HG02938 (cell line): Measurements from ENCODE around the gene ARFGAP1.

Experiments used
- ATAC-seq: cut with Tn5 transposase; IDR thresholded peaks from one replicate; pipeline ENCODE4 v1.9.1; 2021; ENCODE audit warnings: mild to moderate bottlenecking, moderate library complexity; ENCODE audit not compliant: unreplicated experiment

Gene ARFGAP1

DNA sequence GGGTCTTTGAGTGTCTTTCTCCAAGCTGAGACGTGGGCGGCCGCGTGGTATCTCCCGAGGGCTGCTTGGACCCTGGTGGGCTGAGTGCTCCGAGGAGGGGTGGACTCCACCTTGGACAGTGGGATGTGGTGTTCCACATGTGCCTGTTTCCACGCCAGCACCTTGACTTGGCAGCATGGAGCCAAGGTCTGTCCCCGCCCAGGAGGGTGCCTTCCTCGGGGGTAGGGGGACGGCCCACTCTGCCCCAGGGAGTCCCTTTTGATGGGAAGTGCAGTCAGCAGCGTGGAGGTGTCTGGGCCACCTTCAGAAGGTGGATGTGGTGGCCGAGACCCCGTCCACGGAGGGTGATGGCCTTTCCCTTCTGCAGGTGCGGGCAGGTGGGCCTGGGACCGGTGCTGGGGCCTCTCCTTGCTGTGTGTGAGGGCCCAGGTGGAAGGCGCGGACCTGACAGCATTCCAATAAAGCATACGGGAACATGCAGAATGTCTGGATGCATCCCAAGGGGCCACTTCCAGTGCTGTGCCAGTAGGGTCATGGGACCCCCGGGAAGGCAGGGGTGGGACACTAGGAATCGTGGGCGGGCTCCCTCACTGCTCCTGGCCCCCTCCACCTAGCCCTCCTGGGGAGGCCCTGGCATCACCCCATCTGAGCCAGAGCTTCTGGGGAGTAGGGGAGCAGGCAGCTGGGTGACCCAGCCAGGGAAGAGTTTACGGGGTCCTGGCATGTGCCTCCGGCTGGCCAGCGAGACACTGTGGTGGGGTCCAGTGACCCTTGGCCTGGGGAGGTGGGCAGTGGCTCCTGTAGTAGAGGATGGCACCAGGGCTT, 16.9 kb downstream of the ARFGAP1 start:
- ATAC-seq, result no peak

DNA sequence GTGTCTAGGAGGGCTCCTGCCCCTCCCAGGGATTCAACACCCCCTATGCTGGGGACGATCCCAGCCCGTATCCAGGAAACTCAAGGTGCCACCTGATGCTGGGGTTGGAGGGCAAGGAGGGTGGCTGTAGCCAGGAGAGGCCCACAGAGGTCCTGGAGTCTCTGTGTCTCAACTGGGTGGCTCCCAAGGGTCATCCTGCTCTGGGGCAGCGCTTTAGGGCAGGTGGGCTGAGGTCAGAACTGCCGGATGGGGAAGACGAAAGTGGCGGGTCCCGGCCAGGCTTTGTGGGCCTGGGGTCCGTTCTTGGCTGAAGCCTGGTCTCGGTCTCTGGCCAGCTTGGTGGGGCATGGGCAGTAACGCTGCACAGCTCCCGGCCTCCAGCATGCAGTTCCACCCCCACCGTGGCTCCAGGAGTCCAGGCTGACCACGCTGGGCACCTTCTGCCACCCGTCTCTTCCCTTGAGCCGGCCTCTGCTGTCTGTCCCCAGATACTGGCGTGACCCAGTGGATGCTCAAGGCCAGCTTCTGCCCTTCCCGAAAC, 17.6 kb downstream of the ARFGAP1 start:
- no peak for ATAC-seq

DNA sequence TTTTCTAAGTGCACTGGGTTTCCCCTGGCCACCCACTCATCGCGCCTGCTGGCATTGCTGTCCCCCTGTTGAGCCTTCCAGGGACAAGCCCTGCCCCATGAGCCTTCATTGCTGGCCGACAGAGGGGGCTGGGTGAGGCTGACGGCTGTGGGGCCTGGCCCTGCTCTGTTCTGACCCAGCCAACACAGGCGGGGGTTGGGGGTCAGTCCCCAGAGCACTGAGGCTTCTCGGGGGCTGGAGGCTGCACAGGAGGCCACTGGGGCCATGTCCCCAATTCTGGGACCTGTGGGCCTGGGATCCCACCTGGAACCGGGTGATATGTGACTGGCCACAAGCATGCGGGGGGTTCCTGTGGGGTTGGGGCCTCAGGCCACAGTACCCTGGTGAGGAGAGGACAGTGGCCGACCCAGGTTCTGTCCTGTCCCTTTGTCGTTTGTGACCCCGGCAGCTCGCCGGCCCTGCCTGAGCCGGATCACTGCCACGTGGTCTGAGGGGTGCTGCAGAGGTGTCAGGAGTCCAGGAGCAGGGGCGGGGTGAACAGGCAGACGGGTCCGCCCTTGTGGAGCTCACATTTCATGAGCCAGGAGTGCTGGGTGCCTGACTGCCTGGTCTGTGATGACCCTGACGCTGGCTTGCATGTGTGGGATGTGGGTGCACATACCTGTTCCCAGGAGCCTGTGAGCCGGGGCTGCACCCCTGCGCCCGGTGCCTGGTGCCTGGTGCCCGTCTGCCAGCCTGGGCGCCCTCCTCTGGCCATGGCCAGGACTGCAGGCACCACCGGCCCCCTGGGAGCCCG, 18.3 kb downstream of the ARFGAP1 start:
- no peak for ATAC-seq

DNA sequence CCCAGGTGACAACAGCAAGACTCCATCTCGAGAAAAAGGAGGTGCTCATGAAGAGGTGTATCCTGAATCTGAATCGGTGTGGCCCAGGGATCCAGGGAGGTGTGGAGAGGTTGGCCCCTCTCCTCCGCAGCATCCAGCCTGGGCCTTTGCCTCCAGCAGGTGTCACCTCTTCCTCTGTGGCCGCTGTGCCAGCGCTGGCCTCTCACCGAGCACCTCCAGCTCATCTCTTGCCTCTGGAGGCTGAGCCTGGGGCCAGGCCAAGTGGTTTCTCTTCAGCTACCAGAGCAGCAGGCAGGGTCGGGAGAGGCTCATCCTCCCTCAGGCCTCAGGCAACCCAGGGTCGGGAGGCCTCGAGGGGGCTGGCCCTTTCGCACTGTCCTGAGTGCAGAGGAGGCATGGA, 19.2 kb downstream of the ARFGAP1 start:
- no peak for ATAC-seq

DNA sequence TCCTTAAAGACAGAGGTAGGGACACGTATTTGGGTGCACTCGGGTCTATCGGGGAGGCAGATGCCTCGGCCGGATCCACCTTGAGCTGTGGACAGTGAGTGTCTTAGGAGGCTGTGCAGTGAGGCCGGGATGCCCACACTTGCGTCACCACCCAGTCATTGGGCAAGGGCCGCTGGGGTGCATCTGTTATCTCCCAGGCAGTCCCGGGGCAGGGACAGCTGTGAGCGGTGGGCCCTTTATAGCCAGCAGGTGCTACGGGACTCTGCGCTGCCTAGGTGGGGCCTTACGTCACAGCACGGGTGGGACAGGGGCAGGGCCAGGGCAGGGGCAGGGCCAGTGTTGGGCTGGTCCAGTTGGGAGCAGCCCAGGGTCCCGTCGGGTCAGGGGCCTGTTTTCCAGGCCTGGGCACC, 19.7 kb downstream of the ARFGAP1 start:
- no peak for ATAC-seq

DNA sequence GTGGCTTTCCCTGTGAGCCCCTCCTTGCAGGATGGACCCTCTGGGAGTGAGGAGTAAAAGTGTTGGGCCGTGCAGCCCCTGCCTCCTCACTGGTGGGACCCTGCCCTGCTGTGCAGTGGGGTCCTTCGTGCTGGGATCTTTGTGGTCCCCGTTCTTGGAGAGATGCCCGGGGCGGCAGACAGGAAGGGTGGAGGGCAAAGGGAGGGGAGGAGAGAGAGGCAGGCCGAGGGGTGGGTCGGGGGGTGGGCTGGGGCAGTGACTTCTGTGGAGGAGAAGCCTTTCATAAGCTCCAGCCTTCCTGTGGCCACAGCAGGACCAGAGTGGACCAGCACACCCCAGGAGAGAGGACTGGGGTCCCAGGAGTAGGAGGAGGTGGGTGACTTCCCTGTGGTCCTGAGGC, 20.3 kb downstream of the ARFGAP1 start, which contains the start of gene COL20A1:
COL20A1 (plus strand) TSS at position 283 of the 400 bp plus-strand sequence. CDS start 1,922 bp downstream, outside the sequence.
- no peak for ATAC-seq

DNA sequence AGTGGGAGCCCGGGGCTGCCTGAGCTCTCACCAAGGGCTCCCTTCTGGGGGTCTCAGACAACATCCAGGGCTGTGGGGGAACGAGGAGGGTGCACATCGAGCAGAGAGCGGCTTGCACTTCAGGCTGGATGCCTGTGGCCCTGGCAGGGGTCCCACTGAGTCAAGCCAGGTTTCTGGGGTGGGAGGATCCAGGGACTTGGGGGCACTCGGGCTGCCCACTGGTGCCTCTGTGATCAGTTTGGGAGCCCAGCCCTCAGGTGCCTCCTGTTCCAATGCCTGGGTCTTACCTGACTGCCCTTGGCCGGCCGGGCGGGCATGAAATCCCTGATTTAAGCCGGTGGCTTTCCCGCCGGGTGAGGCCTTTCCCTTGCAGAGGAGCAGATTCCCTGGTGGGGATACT, 20.8 kb downstream of the ARFGAP1 start:
- ATAC-seq, result no peak

DNA sequence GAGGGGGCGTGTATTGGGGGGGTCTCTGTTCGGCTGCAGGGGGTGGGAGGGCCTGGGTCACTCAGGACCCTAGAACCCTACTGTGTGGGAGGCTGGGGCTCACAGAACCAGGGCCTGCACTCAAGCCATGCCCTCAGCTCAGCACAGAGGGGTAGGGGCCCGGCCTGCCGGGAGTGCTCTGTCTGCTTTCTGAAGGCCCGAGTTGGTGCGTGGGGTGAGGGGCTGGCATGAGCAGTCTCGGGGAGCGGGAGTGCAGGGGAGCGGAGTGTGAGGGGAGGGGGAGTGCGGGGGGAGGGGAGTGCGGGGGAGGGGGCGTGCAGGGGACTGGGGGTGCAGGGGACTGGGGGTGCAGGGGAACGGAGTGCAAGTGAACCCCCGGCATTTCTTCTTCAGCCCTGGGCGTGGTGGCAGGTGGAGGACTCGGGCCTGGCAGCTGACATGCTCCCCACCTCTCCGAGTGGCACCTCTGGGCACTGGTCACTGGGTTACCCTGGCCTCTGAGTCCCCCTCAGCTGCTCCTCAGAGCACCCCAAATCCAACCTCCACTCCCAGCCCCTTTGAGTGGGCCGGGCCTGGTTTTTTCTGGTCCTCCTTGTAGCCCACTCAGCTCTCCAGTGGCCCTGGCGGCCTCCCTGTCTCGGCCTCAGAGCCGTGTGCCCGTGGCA, 21.4 kb downstream of the ARFGAP1 start:
- no peak for ATAC-seq

DNA sequence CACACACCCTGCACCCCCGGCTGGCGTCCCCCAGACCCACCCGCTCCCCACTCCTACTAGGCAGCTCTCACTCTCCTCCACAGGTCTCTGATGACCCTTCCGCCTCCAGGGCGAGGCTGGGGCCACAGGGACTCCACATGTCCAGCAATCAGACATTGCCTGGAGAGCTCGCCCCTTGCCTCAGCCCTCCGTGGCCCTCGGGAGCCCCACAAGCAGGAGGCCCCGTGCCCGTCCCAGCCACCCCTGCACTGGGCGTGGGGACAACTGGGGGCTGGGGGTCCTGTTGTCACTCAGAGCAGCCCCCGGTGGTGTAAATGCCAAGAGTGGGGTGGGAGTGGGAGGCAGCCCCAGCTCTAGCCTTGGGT, 21.9 kb downstream of the ARFGAP1 start:
- no peak for ATAC-seq

DNA sequence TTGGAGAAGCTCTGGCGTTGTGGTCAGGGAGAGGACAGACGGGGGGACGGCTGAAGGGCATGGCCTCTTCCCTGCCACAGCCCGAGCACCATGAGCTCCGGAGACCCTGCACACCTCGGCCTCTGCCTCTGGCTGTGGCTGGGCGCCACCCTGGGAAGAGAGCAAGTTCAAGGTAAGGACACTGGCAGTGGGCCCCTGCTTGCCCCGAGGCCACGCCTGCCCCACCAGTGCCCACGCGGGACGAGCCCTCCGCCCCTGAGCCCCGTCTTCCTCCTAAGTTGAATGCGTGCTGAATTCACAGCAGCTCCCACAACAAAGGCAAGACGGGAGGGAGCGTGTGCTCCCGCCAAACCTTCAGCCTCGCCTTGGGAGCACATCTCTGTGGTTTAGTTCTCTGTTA, 22.4 kb downstream of the ARFGAP1 start:
- no peak for ATAC-seq

DNA sequence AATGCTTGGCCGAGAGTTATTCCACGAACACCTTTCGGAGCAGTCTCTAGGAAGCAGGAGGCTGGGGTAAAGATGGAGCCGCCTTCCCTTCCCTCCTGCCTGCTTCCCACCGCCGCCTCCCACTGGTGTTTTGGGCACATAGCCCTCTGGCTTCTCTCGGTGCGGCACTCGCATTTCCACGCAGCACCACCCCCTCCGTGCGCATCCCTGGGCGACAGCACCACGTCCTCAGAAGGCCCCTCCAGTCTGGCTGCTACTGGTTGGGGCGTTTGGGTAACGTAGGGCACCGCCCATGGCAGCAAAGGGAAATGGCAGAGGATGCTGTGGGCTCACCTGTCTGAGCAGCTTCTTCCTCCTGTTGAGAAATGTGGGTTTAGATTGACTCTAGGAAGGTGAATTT, 22.8 kb downstream of the ARFGAP1 start:
- ATAC-seq, result no peak

DNA sequence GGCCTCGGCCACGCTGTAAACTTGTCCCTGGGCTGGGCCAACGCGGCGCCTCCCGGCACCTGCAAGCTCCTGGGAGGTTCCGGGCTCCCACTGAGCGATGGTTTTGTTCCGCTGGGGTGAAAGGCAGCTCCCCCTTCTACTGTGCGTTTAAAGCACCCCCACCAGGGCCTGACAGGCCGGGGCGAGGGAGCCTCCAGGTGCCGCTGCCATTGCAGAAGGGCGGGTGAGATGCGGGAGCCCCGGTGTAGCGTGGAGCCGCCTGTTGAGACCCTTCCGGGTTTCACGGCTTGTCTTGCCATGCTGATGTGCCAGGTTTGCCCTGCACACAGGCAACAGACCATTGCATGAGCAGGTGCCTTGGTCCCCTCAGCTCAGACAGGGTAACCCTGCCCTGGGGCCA, 23.2 kb downstream of the ARFGAP1 start:
- no peak for ATAC-seq

DNA sequence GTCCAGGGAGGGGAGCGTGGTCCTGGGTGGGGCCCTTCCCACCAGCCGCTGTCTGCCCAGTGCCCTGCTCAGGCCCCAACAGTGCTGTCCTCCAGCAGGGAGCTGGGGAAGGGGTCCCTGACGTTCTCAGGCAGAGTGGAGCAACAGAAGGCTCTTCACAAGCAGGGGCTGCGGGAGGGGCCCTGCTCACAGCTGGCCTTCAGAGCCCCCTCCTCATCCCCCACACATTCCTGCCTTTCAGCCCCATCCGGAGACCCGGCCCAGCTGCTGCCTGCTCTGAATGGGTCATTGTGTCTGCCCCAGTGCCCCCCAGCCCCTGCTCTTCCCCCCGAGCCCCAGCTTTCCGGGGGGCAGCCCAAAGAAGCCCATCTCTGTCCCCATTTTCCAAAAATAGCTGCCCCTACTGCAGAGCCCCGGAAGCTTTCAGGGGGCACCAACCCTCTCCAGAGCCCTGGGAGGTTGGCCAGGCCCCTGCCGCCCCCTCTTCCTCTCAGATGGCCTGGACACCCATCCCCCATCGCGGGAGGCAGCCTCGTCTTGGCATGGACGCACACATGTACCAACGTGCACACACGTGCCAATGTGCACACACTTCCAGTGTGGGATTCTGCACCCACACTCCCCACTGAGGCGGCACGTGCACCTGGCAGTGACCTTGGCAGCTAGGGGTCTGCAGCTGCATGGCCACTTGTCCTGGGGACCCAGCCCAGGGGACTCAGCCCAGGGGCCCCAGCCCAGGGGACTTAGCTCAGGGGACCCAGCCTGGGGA, 24.1 kb downstream of the ARFGAP1 start:
- no peak for ATAC-seq

DNA sequence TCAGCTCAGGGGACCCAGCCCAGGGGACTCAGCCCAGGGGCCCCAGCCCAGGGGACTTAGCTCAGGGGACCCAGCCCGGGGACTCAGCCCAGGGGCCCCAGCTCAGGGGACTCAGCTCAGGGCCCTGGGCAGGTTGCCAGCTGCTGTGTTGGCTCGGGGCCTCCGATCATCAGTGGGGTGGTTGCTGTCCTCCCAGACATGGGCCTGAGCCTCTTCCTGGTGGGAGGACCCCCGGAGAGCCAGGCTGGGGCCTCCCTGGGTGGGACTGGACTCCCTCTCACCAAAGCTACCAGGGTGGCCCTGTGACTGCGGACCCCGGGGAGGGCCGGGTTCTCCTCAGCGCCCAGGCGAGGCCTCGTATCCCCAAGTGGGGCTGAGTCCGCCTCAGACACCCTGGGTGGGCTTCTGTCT, 24.8 kb downstream of the ARFGAP1 start:
- no peak for ATAC-seq

DNA sequence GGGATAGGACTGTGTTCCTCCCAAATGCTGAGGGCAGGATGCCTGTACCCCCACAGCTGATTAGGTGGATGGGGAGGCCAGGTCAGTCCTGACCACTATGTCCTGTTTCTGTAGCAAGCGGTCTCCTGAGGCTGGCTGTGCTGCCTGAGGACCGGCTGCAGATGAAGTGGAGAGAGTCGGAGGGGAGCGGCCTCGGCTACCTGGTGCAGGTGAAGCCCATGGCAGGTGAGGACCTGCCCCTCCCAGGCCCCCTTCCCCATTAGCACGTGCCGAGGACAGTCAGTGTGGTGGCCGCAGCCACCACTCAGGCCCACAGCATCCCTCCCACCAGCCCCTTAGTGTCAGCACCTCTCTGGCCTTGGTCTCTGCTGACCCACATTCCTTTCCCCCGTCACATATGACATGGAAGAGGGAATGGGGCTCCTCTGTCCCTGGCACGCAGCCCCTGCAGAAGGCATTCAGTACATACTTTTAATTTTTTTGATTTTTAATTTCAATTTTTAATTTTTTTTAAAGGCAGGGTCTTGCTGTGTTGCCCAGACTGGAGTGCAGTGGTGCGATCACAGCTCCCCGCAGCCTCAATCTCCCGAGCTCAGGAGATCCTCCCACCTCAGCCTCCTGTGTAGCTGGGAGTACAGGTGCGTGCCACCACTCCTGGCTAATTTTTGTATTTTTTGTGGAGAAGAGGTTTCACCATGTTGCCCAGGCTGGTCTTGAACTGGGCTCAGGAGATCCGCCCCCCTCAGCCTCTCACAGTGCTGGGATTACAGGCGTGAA, 25.4 kb downstream of the ARFGAP1 start:
- no peak for ATAC-seq

DNA sequence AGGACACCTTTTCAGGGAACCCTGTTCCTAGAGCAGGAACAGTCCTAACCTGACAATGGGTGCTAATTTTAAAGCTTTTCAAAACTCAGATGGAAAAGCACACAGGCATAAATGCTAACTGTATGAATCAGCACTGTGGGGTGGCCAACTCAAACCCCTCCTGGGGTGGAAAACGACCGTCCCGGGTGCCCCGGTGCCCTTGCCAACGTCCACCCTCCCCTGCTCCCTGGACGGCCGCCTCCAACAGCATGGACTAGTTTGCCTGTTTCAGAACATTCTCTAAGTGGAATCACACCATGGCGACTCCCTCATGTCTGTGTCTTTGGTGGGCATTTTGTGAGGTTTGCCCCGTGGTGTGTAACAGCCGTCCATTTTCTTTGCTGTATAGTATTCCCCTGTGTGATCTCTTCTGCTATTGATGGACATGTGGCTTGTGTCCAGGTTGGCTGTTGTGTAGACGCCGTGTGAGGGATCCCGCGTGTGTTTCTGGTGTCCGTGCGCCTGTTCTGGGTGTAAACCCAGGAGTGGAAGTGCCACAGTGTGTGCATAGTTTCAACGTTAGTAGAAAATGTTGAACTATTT, 26.2 kb downstream of the ARFGAP1 start:
- no peak for ATAC-seq

DNA sequence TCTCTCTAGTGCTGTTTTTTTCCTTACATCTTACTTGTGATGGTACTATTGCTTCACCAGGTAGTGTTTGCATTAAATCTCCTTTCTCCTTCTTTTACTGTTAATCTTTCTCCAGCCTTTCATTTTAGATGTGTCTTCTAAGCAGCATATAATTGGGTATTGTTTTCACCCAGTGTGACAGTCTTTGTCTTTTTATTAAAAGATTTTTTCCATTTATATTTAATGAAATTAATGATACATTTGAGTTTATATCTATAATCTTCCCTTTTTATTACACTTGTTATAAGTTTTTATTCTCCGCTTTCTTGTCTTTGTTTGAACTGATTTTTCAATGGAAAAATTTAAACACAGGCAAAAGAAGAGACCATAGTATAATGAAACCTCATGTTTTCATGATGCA, 29.1 kb downstream of the ARFGAP1 start:
- ATAC-seq, result no peak

DNA sequence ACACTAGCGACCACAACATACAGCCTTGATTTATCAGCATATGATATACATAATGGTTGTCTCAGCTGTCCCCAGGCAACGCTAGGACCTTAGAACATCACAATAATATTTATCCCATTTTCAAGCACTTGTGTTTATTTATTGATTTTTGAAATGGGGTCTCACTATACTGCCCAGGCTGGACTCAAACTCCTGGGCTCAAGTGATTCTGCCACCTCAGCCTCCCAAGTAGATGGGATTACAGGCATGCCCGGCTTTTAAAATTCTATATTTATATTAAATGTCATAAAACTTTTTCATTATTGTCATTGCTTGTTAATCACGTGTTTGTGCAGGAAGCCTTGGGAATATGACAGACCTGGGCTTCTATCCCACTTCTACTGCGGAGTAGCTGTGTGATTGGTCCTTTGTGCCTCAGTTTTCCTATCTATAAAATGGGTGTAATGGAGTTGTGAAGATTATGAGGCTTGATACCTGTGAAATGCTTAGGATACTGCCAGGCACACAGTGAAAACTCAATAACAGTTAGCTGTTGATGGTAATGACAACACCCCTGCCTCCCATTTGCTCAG, 30.6 kb downstream of the ARFGAP1 start:
- no peak for ATAC-seq

DNA sequence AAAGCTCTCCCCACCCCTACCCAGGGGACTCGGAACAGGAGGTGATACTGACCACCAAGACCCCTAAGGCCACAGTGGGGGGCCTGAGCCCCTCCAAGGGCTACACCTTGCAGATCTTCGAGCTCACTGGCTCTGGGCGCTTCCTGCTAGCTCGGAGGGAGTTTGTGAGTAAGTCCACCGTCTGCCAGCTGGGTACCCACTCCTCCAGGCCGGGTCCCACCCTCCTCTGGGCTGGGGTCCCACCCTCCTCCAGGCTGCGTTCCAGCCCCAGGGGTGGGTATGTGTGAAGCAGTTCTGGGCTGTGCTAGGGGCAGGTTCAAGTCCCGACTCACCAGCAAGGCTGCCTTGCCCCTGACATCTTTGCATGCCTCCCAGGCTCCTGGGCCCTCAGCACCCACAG, 32.8 kb downstream of the ARFGAP1 start:
- ATAC-seq, result no peak
